Measurements from ENCODE around the gene CSE1L.

The CSE1L gene

GRCh38 chr20:49106328-49106727, 60.2 kb downstream of the CSE1L start:
- CTCF ChIA-PET, result interaction anchor here (1.1 kb wide), 1 partner anchor 873 kb away, joined by 4 read pairs; no protein-coding TSS in a partner anchor
- POLR2A ChIA-PET, result no interaction called here
- no peak for DNase-seq (ENCODE audit: extremely low spot score)
- no peak for TF ChIP-seq BHLHE40 (IDR thresholded peaks at IDR 0.05; ENCODE audit: borderline replicate concordance)
- TF ChIP-seq HDGF (IDR thresholded peaks at IDR 0.05; ENCODE audit: borderline replicate concordance), result no peak
- TF ChIP-seq L3MBTL2 (conservative IDR thresholded peaks at IDR 0.05), result no peak
- no peak for TF ChIP-seq ZNF384 (IDR thresholded peaks at IDR 0.05)
- TF ChIP-seq LEF1 (IDR thresholded peaks at IDR 0.05; ENCODE audit: borderline replicate concordance), result no peak
- no peak for TF ChIP-seq SP1 (IDR thresholded peaks at IDR 0.05)
- TF ChIP-seq ARNT (IDR thresholded peaks at IDR 0.05), result no peak
- no peak for TF ChIP-seq FOXA1 (IDR thresholded peaks at IDR 0.05)
- no peak for TF ChIP-seq FOXM1 (IDR thresholded peaks at IDR 0.05; ENCODE audit: borderline replicate concordance)
- TF ChIP-seq PKNOX1 (IDR thresholded peaks at IDR 0.05), result no peak
- TF ChIP-seq FOXK2 (IDR thresholded peaks at IDR 0.05), result no peak
- TF ChIP-seq ELF4 (IDR thresholded peaks at IDR 0.05), result no peak
- TF ChIP-seq SUZ12 (IDR thresholded peaks at IDR 0.05), result no peak
- no peak for TF ChIP-seq CTBP1 (IDR thresholded peaks at IDR 0.05; ENCODE audit: borderline replicate concordance)
- TF ChIP-seq NFRKB (IDR thresholded peaks at IDR 0.05), result no peak
- TF ChIP-seq TARDBP (IDR thresholded peaks at IDR 0.05), result no peak

- no peak for DNase-seq (ENCODE audit: extremely low spot score)
- CTCF ChIA-PET, result no interaction called here
- POLR2A ChIA-PET, result no interaction called here
- TF ChIP-seq FOXA1 (IDR thresholded peaks at IDR 0.05), result no peak
- no peak for TF ChIP-seq PKNOX1 (IDR thresholded peaks at IDR 0.05)
- no peak for TF ChIP-seq NFRKB (IDR thresholded peaks at IDR 0.05)
- TF ChIP-seq BHLHE40 (IDR thresholded peaks at IDR 0.05; ENCODE audit: borderline replicate concordance), result no peak
- no peak for TF ChIP-seq SUZ12 (IDR thresholded peaks at IDR 0.05)
- no peak for TF ChIP-seq L3MBTL2 (conservative IDR thresholded peaks at IDR 0.05)
- no peak for TF ChIP-seq ZNF384 (IDR thresholded peaks at IDR 0.05)
- no peak for TF ChIP-seq FOXK2 (IDR thresholded peaks at IDR 0.05)
- TF ChIP-seq ARNT (IDR thresholded peaks at IDR 0.05), result no peak
- no peak for TF ChIP-seq ELF4 (IDR thresholded peaks at IDR 0.05)
- no peak for TF ChIP-seq HDGF (IDR thresholded peaks at IDR 0.05; ENCODE audit: borderline replicate concordance)
- TF ChIP-seq TARDBP (IDR thresholded peaks at IDR 0.05), result no peak
- no peak for TF ChIP-seq SP1 (IDR thresholded peaks at IDR 0.05)
- TF ChIP-seq FOXM1 (IDR thresholded peaks at IDR 0.05; ENCODE audit: borderline replicate concordance), result no peak
- TF ChIP-seq LEF1 (IDR thresholded peaks at IDR 0.05; ENCODE audit: borderline replicate concordance), result no peak
- TF ChIP-seq CTBP1 (IDR thresholded peaks at IDR 0.05; ENCODE audit: borderline replicate concordance), result no peak
Observed at GRCh38 chr20:49110767-49111694, 64.9 kb downstream of the CSE1L start.

- ChIA-PET POLR2A (no interaction called here), CTCF (interaction anchor here (0.7 kb wide), 1 partner anchor 13 kb away, joined by 3 read pairs; no protein-coding TSS in a partner anchor)
- TF ChIP-seq SP1 (IDR thresholded peaks at IDR 0.05) (no peak), LEF1 (IDR thresholded peaks at IDR 0.05; ENCODE audit: borderline replicate concordance) (no peak), FOXA1 (IDR thresholded peaks at IDR 0.05) (no peak), ARNT (IDR thresholded peaks at IDR 0.05) (no peak), SUZ12 (IDR thresholded peaks at IDR 0.05) (no peak), ZNF384 (IDR thresholded peaks at IDR 0.05) (no peak)
- no peak for DNase-seq (ENCODE audit: extremely low spot score)
Observed at GRCh38 chr20:49112596-49113274, 66.6 kb downstream of the CSE1L start.

- no peak for DNase-seq (ENCODE audit: extremely low spot score)
- ChIA-PET POLR2A (no interaction called here), CTCF (interaction anchor here (0.6 kb wide), 2 partner anchors 10 to 152 kb away, joined by 5 to 7 read pairs; no protein-coding TSS in a partner anchor)
- TF ChIP-seq LEF1 (IDR thresholded peaks at IDR 0.05; ENCODE audit: borderline replicate concordance) (no peak), BHLHE40 (IDR thresholded peaks at IDR 0.05; ENCODE audit: borderline replicate concordance) (no peak), ARNT (IDR thresholded peaks at IDR 0.05) (no peak), ZNF384 (IDR thresholded peaks at IDR 0.05) (no peak), L3MBTL2 (conservative IDR thresholded peaks at IDR 0.05) (no peak), TARDBP (IDR thresholded peaks at IDR 0.05) (no peak), FOXM1 (IDR thresholded peaks at IDR 0.05; ENCODE audit: borderline replicate concordance) (no peak), NFRKB (IDR thresholded peaks at IDR 0.05) (no peak), HDGF (IDR thresholded peaks at IDR 0.05; ENCODE audit: borderline replicate concordance) (no peak)
Observed at GRCh38 chr20:49115564-49115963, 69.5 kb downstream of the CSE1L start.

GRCh38 chr20:49118307-49118706, 72.2 kb downstream of the CSE1L start:
- ChIA-PET POLR2A (no interaction called here), CTCF (no interaction called here)
- TF ChIP-seq L3MBTL2 (conservative IDR thresholded peaks at IDR 0.05) (no peak), PKNOX1 (IDR thresholded peaks at IDR 0.05) (no peak), FOXM1 (IDR thresholded peaks at IDR 0.05; ENCODE audit: borderline replicate concordance) (no peak), FOXA1 (IDR thresholded peaks at IDR 0.05) (no peak), HDGF (IDR thresholded peaks at IDR 0.05; ENCODE audit: borderline replicate concordance) (no peak), NFRKB (IDR thresholded peaks at IDR 0.05) (no peak), BHLHE40 (IDR thresholded peaks at IDR 0.05; ENCODE audit: borderline replicate concordance) (no peak), CTBP1 (IDR thresholded peaks at IDR 0.05; ENCODE audit: borderline replicate concordance) (no peak), FOXK2 (IDR thresholded peaks at IDR 0.05) (no peak), ARNT (IDR thresholded peaks at IDR 0.05) (no peak), ELF4 (IDR thresholded peaks at IDR 0.05) (no peak), SP1 (IDR thresholded peaks at IDR 0.05) (no peak), TARDBP (IDR thresholded peaks at IDR 0.05) (no peak), SUZ12 (IDR thresholded peaks at IDR 0.05) (no peak)
- no peak for DNase-seq (ENCODE audit: extremely low spot score)

All from HEK293T (cell line).